Measurements from ENCODE around the gene NQO2. TPM values are rescaled to one million over a fixed set of nuclear protein-coding genes. Genes with fewer than 3 reads are reported as not detected.
"Not testable (repeated sequence)": the region's sequence is repeated elsewhere in the genome, so short reads cannot be mapped to it uniquely, and the experiment has no call there.

NQO2 gene
- total and polyA plus RNA-seq, 2 donors (not counting 1 experiment from before 2014, with no cell fraction given), result 6.2 to 21.5 TPM

DNA sequence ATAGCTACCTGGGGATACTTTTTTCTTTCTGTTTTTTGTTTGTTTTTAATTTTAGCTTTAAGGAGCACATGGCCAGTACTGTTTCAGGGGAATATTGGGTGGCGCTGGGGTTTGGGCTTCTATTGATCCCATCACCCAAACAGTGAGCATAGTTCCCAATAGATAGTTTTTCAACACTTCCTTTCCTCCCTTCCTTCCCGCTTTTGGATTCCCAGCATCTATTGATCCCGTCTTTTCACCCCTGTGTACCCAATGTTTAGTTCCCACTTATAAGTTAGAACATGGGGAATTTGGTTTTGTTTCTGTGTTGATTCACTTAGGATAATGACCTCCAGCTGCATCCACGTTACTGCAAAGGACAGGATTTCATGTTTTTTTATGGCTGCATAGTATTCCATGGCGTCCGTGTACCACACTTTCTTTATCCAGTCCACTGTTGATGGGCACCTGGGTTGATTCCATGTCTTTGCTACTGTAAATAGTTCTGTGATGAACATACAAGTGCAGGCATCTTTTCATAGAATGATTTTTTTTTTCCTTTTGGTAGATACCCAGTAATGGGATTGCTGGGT, 20.1 kb downstream of the NQO2 start:
- no peak overlapping the region for H3K27ac Mint-ChIP-seq
- TF ChIP-seq, protein P1, sequence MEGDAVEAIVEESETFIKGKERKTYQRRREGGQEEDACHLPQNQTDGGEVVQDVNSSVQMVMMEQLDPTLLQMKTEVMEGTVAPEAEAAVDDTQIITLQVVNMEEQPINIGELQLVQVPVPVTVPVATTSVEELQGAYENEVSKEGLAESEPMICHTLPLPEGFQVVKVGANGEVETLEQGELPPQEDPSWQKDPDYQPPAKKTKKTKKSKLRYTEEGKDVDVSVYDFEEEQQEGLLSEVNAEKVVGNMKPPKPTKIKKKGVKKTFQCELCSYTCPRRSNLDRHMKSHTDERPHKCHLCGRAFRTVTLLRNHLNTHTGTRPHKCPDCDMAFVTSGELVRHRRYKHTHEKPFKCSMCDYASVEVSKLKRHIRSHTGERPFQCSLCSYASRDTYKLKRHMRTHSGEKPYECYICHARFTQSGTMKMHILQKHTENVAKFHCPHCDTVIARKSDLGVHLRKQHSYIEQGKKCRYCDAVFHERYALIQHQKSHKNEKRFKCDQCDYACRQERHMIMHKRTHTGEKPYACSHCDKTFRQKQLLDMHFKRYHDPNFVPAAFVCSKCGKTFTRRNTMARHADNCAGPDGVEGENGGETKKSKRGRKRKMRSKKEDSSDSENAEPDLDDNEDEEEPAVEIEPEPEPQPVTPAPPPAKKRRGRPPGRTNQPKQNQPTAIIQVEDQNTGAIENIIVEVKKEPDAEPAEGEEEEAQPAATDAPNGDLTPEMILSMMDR (IDR thresholded peaks at IDR 0.05), result no peak
- no peak for TF ChIP-seq EZH2 (IDR thresholded peaks at IDR 0.05; ENCODE audit: borderline replicate concordance, insufficient read depth, low read depth, low read length, poor library complexity, severe bottlenecking)
- POLR2A ChIA-PET, result interaction anchor here (0.6 kb wide), 1 partner anchor 229 kb away, joined by 9 read pairs; no protein-coding TSS in a partner anchor

DNA sequence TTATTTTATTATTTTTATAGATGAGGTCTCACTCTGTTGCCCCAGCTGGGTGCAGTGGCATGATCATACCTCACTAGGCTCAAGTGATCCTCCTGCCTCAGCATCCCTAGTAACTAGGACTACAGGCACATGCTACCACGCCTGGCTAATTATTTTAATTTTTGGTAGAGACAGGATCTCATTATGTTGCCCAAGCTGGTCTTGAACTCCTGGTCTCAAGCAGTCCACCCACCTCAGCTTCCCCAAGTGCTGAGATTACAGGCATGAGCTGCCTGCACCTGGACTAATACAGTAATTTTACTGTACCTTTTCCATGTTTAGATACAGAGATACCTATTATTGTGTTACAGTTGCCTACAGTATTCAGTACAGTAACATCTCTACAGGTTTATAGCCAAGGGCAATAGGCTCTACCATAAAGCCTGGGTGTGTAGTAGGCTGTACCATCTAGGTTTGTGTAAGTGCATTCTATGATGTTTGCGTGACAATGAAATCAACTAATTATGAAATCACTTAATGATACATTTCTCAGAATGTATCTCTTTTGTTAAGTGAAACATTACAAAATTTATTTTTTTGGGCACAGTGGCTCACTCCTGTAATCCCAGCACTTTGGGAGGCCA, 21.4 kb downstream of the NQO2 start:
- H3K4me2 ChIP-seq (replicated peaks; ENCODE audit: low read depth, low read length, poor library complexity, severe bottlenecking); H3K79me2 ChIP-seq (ENCODE audit: control insufficient read depth, insufficient read depth, low read length); H3K9me3 ChIP-seq (ENCODE audit: control extremely low read depth in 1 of 3, control insufficient read depth in 2 of 3, insufficient read depth in 1 of 3, low read length in 2 of 3); H3K4me3 Mint-ChIP-seq; H3K9me3 Mint-ChIP-seq (ENCODE audit: insufficient read depth); DNase-seq; H2AFZ ChIP-seq (ENCODE audit: insufficient read depth, low read depth, low read length, poor library complexity, severe bottlenecking); H3K27ac Mint-ChIP-seq; intact Hi-C loops (cut with micrococcal nuclease); ATAC-seq (ENCODE audit: low read depth); H3K27ac ChIP-seq (ENCODE audit: low read length in 2 of 2); H3K4me3 ChIP-seq (ENCODE audit: control extremely low read depth in 1 of 5, extremely low read depth in 1 of 5, insufficient read depth in 1 of 5, low read depth in 2 of 5, low read length in 4 of 5); H3K27me3 Mint-ChIP-seq; H3K9ac ChIP-seq (ENCODE audit: low read length); H3K27me3 ChIP-seq (replicated peaks in 1 of 4; ENCODE audit: control extremely low read depth in 1 of 4, control insufficient read depth in 3 of 4, insufficient read depth in 4 of 4, low read length in 3 of 4); H3K36me3 ChIP-seq (replicated peaks in 1 of 2; ENCODE audit: control extremely low read depth in 1 of 2, control insufficient read depth in 1 of 2, extremely low read depth in 1 of 2, insufficient read depth in 2 of 2, low read length in 1 of 2); H4K20me1 ChIP-seq (ENCODE audit: control insufficient read depth, insufficient read depth, low read length, poor library complexity, severe bottlenecking): not testable (repeated sequence)
- ChIA-PET CTCF (interaction anchor here (1.4 to 3.0 kb wide), 3 partner anchors 11 to 22 kb away, joined by 5 to 16 read pairs (median 5); partner anchors contain the start of gene NQO2), POLR2A (interaction anchor here (0.7 kb wide), 1 partner anchor 175 kb away, joined by 3 read pairs; no protein-coding TSS in a partner anchor)
- H3K4me1 ChIP-seq (ENCODE audit: control insufficient read depth in 2 of 2, insufficient read depth in 2 of 2, low read length in 2 of 2), result peaks cover 32 to 38% of the 10 kb centered on the region in 2 donors
- peaks cover 29% of the 10 kb centered on the region for H3K4me1 Mint-ChIP-seq
- no CpG with 5 or more reads among the region's 2 CpGs for WGBS (ENCODE audit: insufficient coverage)

More for the DNA sequence above, 20.1 kb downstream of the NQO2 start:
- peaks cover 5% of the 10 kb centered on the region for H3K27me3 Mint-ChIP-seq
- no peaks in the 10 kb centered on the region for H3K9me3 Mint-ChIP-seq (ENCODE audit: insufficient read depth)
- Histone ChIP-seq H4K20me1 (ENCODE audit: control insufficient read depth, insufficient read depth, low read length, poor library complexity, severe bottlenecking) (no peaks in the 10 kb centered on the region), H3K9ac (ENCODE audit: low read length) (no peak overlapping the region), H3K4me1 (ENCODE audit: control insufficient read depth in 2 of 2, insufficient read depth in 2 of 2, low read length in 2 of 2) (peaks cover 20 to 27% of the 10 kb centered on the region in 2 donors), H3K9me3 (ENCODE audit: control extremely low read depth in 1 of 3, control insufficient read depth in 2 of 3, insufficient read depth in 1 of 3, low read length in 2 of 3) (no peaks in the 10 kb centered on the region), H3K4me3 (ENCODE audit: control extremely low read depth in 1 of 5, extremely low read depth in 1 of 5, insufficient read depth in 1 of 5, low read depth in 2 of 5, low read length in 4 of 5) (no peak overlapping the region), H3K4me2 (replicated peaks; ENCODE audit: low read depth, low read length, poor library complexity, severe bottlenecking) (no peak overlapping the region), H3K79me2 (ENCODE audit: control insufficient read depth, insufficient read depth, low read length) (no peaks in the 10 kb centered on the region), H3K36me3 (replicated peaks in 1 of 2; ENCODE audit: control extremely low read depth in 1 of 2, control insufficient read depth in 1 of 2, extremely low read depth in 1 of 2, insufficient read depth in 2 of 2, low read length in 1 of 2) (peaks cover 0 to 6% of the 10 kb centered on the region in 2 experiments), H3K27ac (ENCODE audit: low read length in 2 of 2) (no peak overlapping the region), H2AFZ (ENCODE audit: insufficient read depth, low read depth, low read length, poor library complexity, severe bottlenecking) (no peak overlapping the region), H3K27me3 (replicated peaks in 1 of 4; ENCODE audit: control extremely low read depth in 1 of 4, control insufficient read depth in 3 of 4, insufficient read depth in 4 of 4, low read length in 3 of 4) (peaks cover 0 to 4% (median 0%) of the 10 kb centered on the region in 4 experiments)
- WGBS (ENCODE audit: insufficient coverage), result no CpG with 5 or more reads among the region's 6 CpGs
- peaks cover 20% of the 10 kb centered on the region for H3K4me1 Mint-ChIP-seq
- intact Hi-C loops (cut with micrococcal nuclease), result no loop called here
- no peak for DNase-seq
- CTCF ChIA-PET, result interaction anchor here (0.6 to 3.0 kb wide), 7 partner anchors 8 to 121 kb away, joined by 3 to 16 read pairs (median 3); partner anchors contain the start of gene NQO2
- no peak for ATAC-seq (ENCODE audit: low read depth)
- H3K4me3 Mint-ChIP-seq, result no peak overlapping the region
